Body of pancreas (tissue), 4 donors: ENCODE data around the gene MDFIC2. TPM values are rescaled to one million over a fixed set of nuclear protein-coding genes. Genes with fewer than 3 reads are reported as not detected.

ENCODE experiments used
- ATAC-seq: fragments of 150-250 bp; one replicate; pipeline ENCODE4 v1.9.1; 2016
- DNase-seq, 4 donors: peaks; one replicate each; pipeline ENCODE4 v3.0.0-alpha.2; 2019
- H3K27ac ChIP-seq, 4 donors: fragments of 200-600 bp; sonication (generic); 1 replicate in 3 of 4; 2 replicates in 1 of 4; pipeline versions ENCODE4 v1.5.1 to v1.6.1; 2016 to 2019; ENCODE audit warnings: mild to moderate bottlenecking in 1 of 4, mixed read lengths in 1 of 4, moderate library complexity in 1 of 4
- H3K27me3 ChIP-seq, 2 donors: fragments of 200-600 bp; sonication (generic); one replicate each; pipeline ENCODE4 v1.6.0; 2016; ENCODE audit warnings: mild to moderate bottlenecking in 1 of 2
- H3K36me3 ChIP-seq, 2 donors: fragments of 200-600 bp; sonication (generic); replicated peaks in 1 of 2; 2 replicates each; pipeline ENCODE4 v1.5.1; 2016; ENCODE audit warnings: low read depth in 2 of 2; ENCODE audit not compliant: insufficient read depth in 1 of 2
- H3K4me1 ChIP-seq: fragments of 200-600 bp; sonication (generic); one replicate; pipeline ENCODE4 v1.6.0; 2016
- H3K4me3 ChIP-seq, 2 donors: fragments of 200-600 bp; sonication (generic); 1 replicate in 1 of 2; 2 replicates in 1 of 2; pipeline ENCODE4 v1.5.1; 2016 to 2019
- H3K9me3 ChIP-seq, 3 donors: fragments of 200-600 bp; sonication (generic); 1 replicate in 2 of 3; 2 replicates in 1 of 3; pipeline ENCODE4 v1.5.1; 2016
- CTCF ChIP-seq, 7 experiments: fragments of 450-650 bp in 4 of 7; fragments of 200-600 bp in 3 of 7; sonication (generic) in 3 of 7; IDR thresholded peaks; one replicate each; pipeline ENCODE4 v1.5.1; 2016 to 2019; ENCODE audit warnings: antibody characterized with exemption in 7 of 7
- POLR2A ChIP-seq, 3 donors: fragments of 450-650 bp; IDR thresholded peaks; one replicate each; pipeline ENCODE4 v1.6.1; 2016; ENCODE audit warnings: antibody characterized with exemption in 3 of 3, mild to moderate bottlenecking in 2 of 3
- WGBS, 2 donors: methylation state at CpG; one replicate each; pipeline ENCODE4 v1.1.5; 2017; 5-methylcytosine and 5-hydroxymethylcytosine counted together
- intact Hi-C: fragments of 100-400 bp; cut with DNase I; formaldehyde crosslinking; loops from one replicate; pipeline ENCODE4 v1.15.1; 2023
- total RNA-seq, 2 donors: library from RNA; depleted of rRNA; stranded (reverse); fragments of >200 nt; gene quantifications; one replicate each; pipeline ENCODE4 v1.1.0, GENCODE V29; 2016

MDFIC2 gene
- total RNA-seq, 2 donors from 2014 or later = not detected

GRCh38 chr3:70310809-70311208, 1.6 kb downstream of the MDFIC2 start:
- intact Hi-C loops = no loop called here
- 93 to 96% methylated on average over 1 of the region's 1 CpG for WGBS, 2 donors
- no peak for ATAC-seq

GRCh38 chr3:70309591-70309990, 2.8 kb downstream of the MDFIC2 start:
- Histone ChIP-seq H3K27ac (no peak overlapping the region), H3K9me3 (no peaks in the 10 kb centered on the region), H3K36me3 (no peaks in the 10 kb centered on the region), H3K4me1 (no peaks in the 10 kb centered on the region), H3K27me3 (no peaks in the 10 kb centered on the region), H3K4me3 (no peak overlapping the region)
- WGBS, 2 donors = 56 to 74% methylated on average over 3 of the region's 3 CpGs
- TF ChIP-seq CTCF (IDR thresholded peaks at IDR 0.05) (no peak), POLR2A (IDR thresholded peaks at IDR 0.05) (no peak)
- intact Hi-C loops = no loop called here
- no peak for DNase-seq
- no peak for ATAC-seq

More at GRCh38 chr3:70310809-70311208, 1.6 kb downstream of the MDFIC2 start:
- Histone ChIP-seq H3K4me1 (no peaks in the 10 kb centered on the region), H3K27me3 (no peaks in the 10 kb centered on the region), H3K36me3 (no peaks in the 10 kb centered on the region), H3K27ac (no peak overlapping the region), H3K9me3 (no peaks in the 10 kb centered on the region), H3K4me3 (no peak overlapping the region)
- DNase-seq = no peak
- TF ChIP-seq POLR2A (IDR thresholded peaks at IDR 0.05) (no peak), CTCF (IDR thresholded peaks at IDR 0.05) (no peak)

GRCh38 chr3:70308760-70309159, 3.7 kb downstream of the MDFIC2 start:
- no peak for TF ChIP-seq CTCF (IDR thresholded peaks at IDR 0.05)
- TF ChIP-seq POLR2A (IDR thresholded peaks at IDR 0.05) = no peak
- Histone ChIP-seq H3K4me3 (no peak overlapping the region), H3K9me3 (no peaks in the 10 kb centered on the region), H3K4me1 (no peaks in the 10 kb centered on the region), H3K36me3 (no peaks in the 10 kb centered on the region), H3K27ac (no peak overlapping the region), H3K27me3 (no peaks in the 10 kb centered on the region)
- intact Hi-C loops = no loop called here
- 34 to 46% methylated on average over 3 of the region's 3 CpGs for WGBS, 2 donors
- DNase-seq (no peak), ATAC-seq (no peak)

- TF ChIP-seq CTCF (IDR thresholded peaks at IDR 0.05) = no peak
- TF ChIP-seq POLR2A (IDR thresholded peaks at IDR 0.05) = no peak
- H3K27ac ChIP-seq = no peak overlapping the region
- ATAC-seq (no peak), DNase-seq (no peak)
- no peaks in the 10 kb centered on the region for H3K4me1 ChIP-seq
- no peaks in the 10 kb centered on the region for H3K9me3 ChIP-seq
- no peaks in the 10 kb centered on the region for H3K36me3 ChIP-seq
- no peaks in the 10 kb centered on the region for H3K27me3 ChIP-seq
- intact Hi-C loops = no loop called here
- no peak overlapping the region for H3K4me3 ChIP-seq
Measured at GRCh38 chr3:70306736-70307135, 5.7 kb downstream of the MDFIC2 start.

- DNase-seq (no peak), ATAC-seq (no peak)
- H3K9me3 ChIP-seq = no peaks in the 10 kb centered on the region
- TF ChIP-seq CTCF (IDR thresholded peaks at IDR 0.05) (no peak), POLR2A (IDR thresholded peaks at IDR 0.05) (no peak)
- no peak overlapping the region for H3K27ac ChIP-seq
- 44 to 51% methylated on average over 3 of the region's 3 CpGs for WGBS, 2 donors
- no peaks in the 10 kb centered on the region for H3K36me3 ChIP-seq
- intact Hi-C loops = no loop called here
- H3K4me3 ChIP-seq = no peak overlapping the region
- peaks cover 0 to 4% of the 10 kb centered on the region in 2 donors for H3K27me3 ChIP-seq
- H3K4me1 ChIP-seq = no peaks in the 10 kb centered on the region
Measured at GRCh38 chr3:70298385-70298784, 14.1 kb downstream of the MDFIC2 start.
